KOPT-K1 (cell line): Measurements from ENCODE around the gene CROCC.
A peak's percentile ranks its signal among the peaks of the same experiment; 100 is the strongest.
"Not testable (repeated sequence)": the region's sequence is repeated elsewhere in the genome, so short reads cannot be mapped to it uniquely, and the experiment has no call there.

Experiments used
- H3K27ac ChIP-seq: fragments of 200-600 bp; sonication (generic); 2 replicates; pipeline ENCODE4 v1.5.1; 2016; ENCODE audit warnings: antibody characterized with exemption, mild to moderate bottlenecking, low read depth, low read length; ENCODE audit not compliant: poor library complexity, severe bottlenecking
- H3K36me3 ChIP-seq: fragments of 200-600 bp; sonication (generic); 2 replicates; pipeline ENCODE4 v1.5.1; 2017; ENCODE audit warnings: antibody characterized with exemption, mild to moderate bottlenecking, low read length, moderate library complexity; ENCODE audit not compliant: insufficient read depth
- H3K9me3 ChIP-seq: fragments of 200-600 bp; sonication (generic); 2 replicates; pipeline ENCODE4 v1.5.1; 2017; ENCODE audit warnings: antibody characterized with exemption, low read length, mild to moderate bottlenecking; ENCODE audit not compliant: insufficient read depth, poor library complexity, severe bottlenecking

CROCC gene

DNA sequence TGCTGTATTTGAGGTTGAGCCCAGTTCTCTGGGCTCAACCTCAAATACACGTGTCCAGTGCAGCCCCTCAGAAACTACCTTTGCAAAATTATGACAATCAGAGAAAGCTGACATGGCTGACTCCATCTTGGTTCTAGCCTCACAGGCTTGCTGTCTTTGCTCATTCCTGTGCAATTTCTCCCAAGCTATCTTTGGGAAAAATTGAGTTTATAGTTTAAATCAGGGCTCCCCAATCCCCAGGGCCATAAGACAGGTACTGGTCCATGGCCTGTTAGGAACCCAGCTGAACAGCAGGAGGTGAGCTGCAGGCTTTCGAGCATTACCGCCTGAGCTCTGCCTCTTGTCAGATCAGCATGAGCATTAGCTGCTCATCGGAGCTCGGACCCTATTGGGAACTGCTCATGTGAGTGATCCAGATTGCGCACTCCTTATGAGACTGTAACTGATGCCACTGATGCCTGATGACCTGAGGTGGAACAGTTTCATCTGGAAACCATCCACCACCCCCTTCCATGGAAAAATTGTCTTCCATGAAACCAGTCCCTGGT is 28.7 kb upstream of the CROCC start:
- H3K27ac ChIP-seq, H3K9me3 ChIP-seq, H3K36me3 ChIP-seq: not testable (repeated sequence)

DNA sequence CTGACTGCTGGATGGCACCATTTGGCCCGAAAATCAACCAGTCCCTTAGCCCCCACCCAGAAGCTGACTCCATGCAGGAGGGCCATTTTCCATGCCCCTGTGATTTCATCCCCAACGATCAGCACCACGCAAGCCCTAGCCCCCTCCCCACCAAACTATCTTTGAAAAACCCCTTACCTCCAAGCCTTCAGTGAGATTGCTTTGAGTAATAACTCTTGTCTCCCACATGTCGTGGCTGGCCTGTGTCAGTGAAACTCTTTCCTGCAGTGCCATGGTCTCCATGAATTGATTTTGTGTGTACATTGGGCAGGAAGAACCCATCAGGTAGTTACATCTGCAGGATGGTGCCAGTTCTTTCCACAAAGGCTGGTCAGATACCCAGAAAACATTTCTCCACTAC is 27.9 kb upstream of the CROCC start:
- not testable (repeated sequence) for H3K27ac ChIP-seq, H3K9me3 ChIP-seq, H3K36me3 ChIP-seq

GRCh38 chr1:16894338-16894737 is 27.4 kb upstream of the CROCC start:
- not testable (repeated sequence) for H3K36me3 ChIP-seq, H3K9me3 ChIP-seq, H3K27ac ChIP-seq

DNA sequence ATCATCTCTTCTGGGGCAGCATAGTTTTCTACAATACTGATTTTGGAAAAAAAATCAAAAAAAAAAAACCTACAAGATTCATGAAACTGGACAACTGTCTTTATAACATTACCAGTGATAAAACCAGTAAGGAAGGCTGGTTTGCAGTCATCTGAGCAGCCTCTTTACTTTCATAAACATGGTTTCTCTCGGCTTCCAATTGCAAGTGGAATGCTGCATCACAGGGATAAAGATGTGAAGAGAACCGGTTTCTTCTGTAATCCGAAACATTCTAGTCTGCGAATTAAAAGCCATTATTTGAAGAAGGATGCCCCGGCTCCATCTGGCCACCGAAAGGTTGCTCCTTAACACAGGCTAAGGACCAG is 26.5 kb upstream of the CROCC start:
- peak overlapping the region; percentile 90 for H3K27ac ChIP-seq
- H3K9me3 ChIP-seq, H3K36me3 ChIP-seq: not testable (repeated sequence)

DNA sequence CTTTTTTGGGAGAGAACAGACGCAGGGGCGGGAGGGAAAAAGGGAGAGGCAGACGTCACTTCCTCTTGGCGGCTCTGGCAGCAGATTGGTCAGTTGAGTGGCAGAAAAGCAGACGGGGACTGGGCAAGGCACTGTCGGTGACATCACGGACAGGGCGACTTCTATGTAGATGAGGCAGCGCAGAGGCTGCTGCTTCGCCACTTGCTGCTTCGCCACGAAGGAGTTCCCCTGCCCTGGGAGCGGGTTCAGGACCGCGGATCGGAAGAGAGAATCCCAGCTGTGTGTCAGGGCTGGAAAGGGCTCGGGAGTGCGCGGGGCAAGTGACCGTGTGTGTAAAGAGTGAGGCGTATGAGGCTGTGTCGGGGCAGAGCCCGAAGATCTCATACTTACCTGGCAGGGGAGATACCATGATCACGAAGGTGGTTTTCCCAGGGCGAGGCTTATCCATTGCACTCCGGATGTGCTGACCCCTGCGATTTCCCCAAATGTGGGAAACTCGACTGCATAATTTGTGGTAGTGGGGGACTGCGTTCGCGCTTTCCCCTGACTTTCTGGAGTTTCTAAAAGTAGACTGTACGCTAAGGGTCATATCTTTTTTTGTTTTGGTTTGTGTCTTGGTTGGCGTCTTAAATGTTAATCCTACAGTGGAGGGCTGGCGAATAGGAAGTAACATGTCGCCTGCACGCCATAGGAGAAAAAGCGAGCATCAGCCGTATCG is 26.0 kb upstream of the CROCC start, which contains the start of gene RNU1-2:
RNU1-2 (plus strand) TSS at position 383 of the 718 bp plus-strand sequence.
- not testable (repeated sequence) for H3K9me3 ChIP-seq
- peak within 1 kb of the TSS; percentile 90 for H3K27ac ChIP-seq

GRCh38 chr1:16896316-16897055 is 25.2 kb upstream of the CROCC start:
- H3K9me3 ChIP-seq, H3K36me3 ChIP-seq: not testable (repeated sequence)
- peak overlapping the region; percentile 2 for H3K27ac ChIP-seq

More for the DNA sequence above, 26.0 kb upstream of the CROCC start, which contains the start of gene RNU1-2:
- not testable (repeated sequence) for H3K36me3 ChIP-seq

DNA sequence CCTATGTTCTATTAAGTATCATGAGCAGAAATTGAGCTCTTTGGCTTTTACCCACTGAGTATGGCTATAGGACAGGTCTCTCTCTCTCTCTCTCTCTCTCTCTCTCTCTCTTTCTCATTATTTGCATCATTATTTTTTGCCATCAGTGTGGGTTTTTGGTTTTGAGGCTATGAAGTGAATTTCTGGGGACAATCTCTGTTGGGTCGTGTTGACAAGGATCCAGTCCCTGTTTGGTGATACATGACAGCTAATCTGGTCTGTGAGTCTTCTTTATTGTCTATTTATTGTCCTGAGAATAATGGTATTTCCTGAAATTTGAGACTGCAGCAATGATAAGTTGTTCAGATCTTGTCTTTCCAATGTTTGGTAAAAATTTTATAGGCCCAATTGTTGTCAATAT is 24.1 kb upstream of the CROCC start:
- not testable (repeated sequence) for H3K9me3 ChIP-seq, H3K36me3 ChIP-seq, H3K27ac ChIP-seq

DNA sequence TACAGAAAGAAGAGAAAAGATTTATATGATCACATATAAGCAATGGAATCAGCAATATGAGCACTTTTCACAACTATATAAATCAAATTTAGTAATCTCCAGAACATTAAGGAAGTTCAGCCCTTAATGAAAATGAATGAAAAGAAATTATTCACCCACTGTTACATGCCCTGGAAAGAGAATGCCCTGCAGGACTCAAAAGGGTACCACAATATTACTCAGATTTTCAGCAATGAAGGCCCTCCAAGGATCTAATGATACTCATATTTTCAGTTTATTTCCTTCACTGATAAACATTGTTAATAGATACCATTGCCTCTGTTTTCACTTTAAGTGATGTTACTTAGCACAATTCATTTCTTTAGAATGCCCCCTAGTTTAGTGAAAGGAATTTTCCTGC is 23.4 kb upstream of the CROCC start:
- not testable (repeated sequence) for H3K27ac ChIP-seq, H3K36me3 ChIP-seq, H3K9me3 ChIP-seq

DNA sequence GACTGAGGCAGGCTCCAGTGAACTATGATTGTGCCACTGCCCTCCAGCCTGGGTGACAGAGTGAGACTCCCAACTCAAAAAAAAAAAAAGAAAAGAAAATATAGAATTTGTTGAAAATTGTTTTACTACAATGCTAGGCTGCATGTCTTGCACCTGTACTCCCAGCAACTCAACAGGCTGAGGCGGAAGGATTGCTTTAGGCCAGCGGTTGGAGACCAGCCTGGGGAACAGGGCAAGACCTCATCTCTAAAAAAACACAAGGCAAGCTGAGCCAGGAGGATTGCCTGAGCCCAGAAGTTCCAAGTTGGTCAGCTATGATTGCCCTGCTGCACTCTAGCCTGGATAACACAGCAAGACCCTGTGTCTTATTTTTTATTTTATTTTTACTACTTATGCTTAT is 22.7 kb upstream of the CROCC start:
- not testable (repeated sequence) for H3K9me3 ChIP-seq, H3K27ac ChIP-seq, H3K36me3 ChIP-seq

DNA sequence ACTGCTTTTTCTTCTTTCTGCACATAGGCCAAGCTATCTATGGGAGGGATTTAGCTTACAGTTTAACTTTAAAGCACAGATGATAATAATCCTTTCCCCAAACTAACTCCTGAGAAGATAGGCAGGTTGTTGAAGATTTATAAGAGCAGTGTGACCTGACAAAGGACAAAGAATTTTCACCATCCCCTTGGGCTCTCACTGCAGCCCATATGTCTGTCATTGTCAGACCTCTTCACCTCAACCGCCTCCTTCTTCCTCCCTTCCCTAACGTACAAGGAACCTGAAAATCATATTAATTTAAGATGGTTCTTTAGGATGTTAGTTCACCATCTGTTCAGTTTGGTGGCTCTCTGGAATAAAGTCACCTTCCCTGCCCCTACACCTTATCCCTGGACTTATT is 21.0 kb upstream of the CROCC start:
- Histone ChIP-seq H3K27ac (no peak overlapping the region), H3K36me3 (no peaks in the 10 kb centered on the region), H3K9me3 (no peaks in the 10 kb centered on the region)

DNA sequence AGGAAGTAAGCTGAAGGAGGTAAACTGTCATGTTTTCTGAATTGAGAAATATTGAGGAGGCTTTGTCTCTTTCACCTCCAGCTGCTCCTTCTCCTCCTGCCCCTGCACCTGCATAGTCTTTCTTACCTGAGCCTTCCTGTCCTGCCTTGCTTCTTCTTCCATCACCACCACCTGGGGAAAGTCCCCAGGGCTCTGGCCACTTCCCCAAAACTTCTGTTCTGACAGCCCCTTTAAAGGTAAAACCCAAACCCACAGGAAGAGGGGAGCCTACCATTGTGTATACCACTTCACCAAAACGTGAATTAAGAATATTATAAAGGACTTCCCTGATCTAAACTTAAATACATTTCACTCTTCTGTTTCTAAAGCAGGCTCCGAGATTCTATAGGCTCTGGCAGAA is 20.4 kb upstream of the CROCC start:
- H3K36me3 ChIP-seq, H3K9me3 ChIP-seq, H3K27ac ChIP-seq: not testable (repeated sequence)

- Histone ChIP-seq H3K9me3 (no peaks in the 10 kb centered on the region), H3K27ac (peak overlapping the region; percentile 97), H3K36me3 (no peaks in the 10 kb centered on the region)
Measured at GRCh38 chr1:16903054-16903453, 18.7 kb upstream of the CROCC start.

- no peaks in the 10 kb centered on the region for H3K9me3 ChIP-seq
- H3K27ac ChIP-seq = peak overlapping the region; percentile 97
- no peaks in the 10 kb centered on the region for H3K36me3 ChIP-seq
Measured at GRCh38 chr1:16903458-16903796, 18.3 kb upstream of the CROCC start.

DNA sequence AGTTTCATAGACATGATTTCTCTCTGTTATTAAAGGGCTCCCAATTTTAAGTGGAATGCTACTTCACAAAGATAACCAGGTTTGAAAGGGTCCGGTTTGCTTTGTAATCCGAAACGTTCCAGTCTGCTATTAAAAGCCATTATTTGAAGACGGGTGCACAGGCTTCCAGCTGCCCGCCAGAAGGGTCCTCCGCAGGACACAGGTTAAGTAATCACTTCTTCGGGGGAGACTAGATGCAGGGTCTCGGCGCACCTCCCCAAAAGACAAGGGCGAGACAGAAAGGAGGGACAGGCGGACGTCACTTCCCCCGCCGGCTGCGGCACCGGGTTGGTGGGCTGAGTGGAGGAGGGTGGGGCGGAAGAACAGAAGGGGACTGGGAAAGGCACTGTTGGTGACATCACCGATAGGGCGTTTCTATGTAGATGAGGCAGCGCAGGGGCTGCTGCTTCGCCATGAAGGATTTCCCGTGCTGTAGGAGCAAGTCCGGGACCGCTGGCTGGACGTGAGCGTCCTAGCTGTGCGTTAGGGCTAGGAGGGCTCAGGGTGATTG is 17.1 kb upstream of the CROCC start:
- Histone ChIP-seq H3K9me3 (no peaks in the 10 kb centered on the region), H3K27ac (peak overlapping the region; percentile 97), H3K36me3 (no peaks in the 10 kb centered on the region)

- no peaks in the 10 kb centered on the region for H3K36me3 ChIP-seq
- H3K27ac ChIP-seq = peak overlapping the region; percentile 97
- no peaks in the 10 kb centered on the region for H3K9me3 ChIP-seq
Measured at GRCh38 chr1:16905110-16905867, 16.4 kb upstream of the CROCC start.
